Ovary (tissue), 9 donors: ENCODE data around the gene IGSF9B. TPM values are rescaled to one million over a fixed set of nuclear protein-coding genes. Genes with fewer than 3 reads are reported as not detected.

Experiments used
- DNase-seq, 5 donors: peaks; one replicate each; pipeline ENCODE4 v3.0.0-alpha.2; 2019 to 2020
- H3K27ac ChIP-seq, 2 donors: fragments of 200-600 bp; one replicate each; pipeline versions ENCODE4 v1.5.1 to v1.8.0; 2019 to 2022
- H3K27me3 ChIP-seq: fragments of 200-600 bp; one replicate; pipeline ENCODE4 v1.8.0; 2022
- H3K36me3 ChIP-seq: fragments of 200-600 bp; sonication (generic); one replicate; pipeline ENCODE4 v1.5.1; 2019
- H3K4me1 ChIP-seq: one replicate; pipeline ENCODE4 v1.8.1; 2013; ENCODE audit warnings: mild to moderate bottlenecking, moderate library complexity; ENCODE audit not compliant: insufficient read depth
- H3K4me3 ChIP-seq: fragments of 200-600 bp; sonication (generic); one replicate; pipeline ENCODE4 v1.5.1; 2017
- H3K9me3 ChIP-seq, 2 donors: fragments of 200-600 bp in 1 of 2; sonication (generic) in 1 of 2; one replicate each; pipeline versions ENCODE4 v1.5.1 to v1.8.1; 2013 to 2019; ENCODE audit warnings: mild to moderate bottlenecking in 1 of 2, moderate library complexity in 1 of 2
- CTCF ChIP-seq, 3 donors: fragments of 450-650 bp in 2 of 3; fragments of 200-600 bp in 1 of 3; IDR thresholded peaks; one replicate each; pipeline versions ENCODE4 v1.5.1 to v1.8.0; 2016 to 2022; ENCODE audit warnings: antibody characterized with exemption in 3 of 3, mild to moderate bottlenecking in 1 of 3
- EP300 ChIP-seq: sonication (generic); formaldehyde crosslinking; IDR thresholded peaks from one replicate; pipeline ENCODE4 v1.6.1; 2017; ENCODE audit warnings: antibody characterized with exemption
- POLR2A ChIP-seq: fragments of 450-650 bp; IDR thresholded peaks from one replicate; pipeline ENCODE4 v1.6.1; 2017; ENCODE audit warnings: antibody characterized with exemption, mild to moderate bottlenecking, moderate library complexity
- WGBS, 3 donors: extraction: QIAGEN DNeasy Blood & Tissue Kit in 1 of 3; methylation state at CpG; one replicate each; pipeline versions ENCODE4 v1.1.5 to v1.1.7; 2013 to 2017; 5-methylcytosine and 5-hydroxymethylcytosine counted together
- intact Hi-C, 4 donors: fragments of 100-400 bp; cut with DNase I; formaldehyde crosslinking; loops; one replicate each; pipeline versions ENCODE4 v1.11.0 to v1.15.1; 2022 to 2023
- polyA plus RNA-seq, 2 donors: library from polyadenylated mRNA; stranded (reverse); fragments of 200-250 nt in 1 of 2; fragments of 350-450 nt in 1 of 2; fragmentation: Illumina TruSeq in 1 of 2; extraction: RNeasy Lipid Tissue Mini Kit (QIAGEN cat#74804) in 1 of 2; gene quantifications; one replicate each; pipeline ENCODE4 v1.2.3, GENCODE V29; 2013 to 2014
- total RNA-seq, 7 donors: library from RNA; depleted of rRNA in 2 of 7; stranded (reverse); fragments of >200 nt in 2 of 7; fragmentation: NEBNext Ultra II Directional in 3 of 7; extraction: Animal tissue kit (Norgen Biotek cat#: 25700) in 3 of 7; gene quantifications; one replicate each; pipeline versions ENCODE4 v1.1.0 to v1.2.4, GENCODE V29; 2016 to 2023
- donor health status: DM: no; HTN: no; CAD: no; lungs with moderate emphysema.
- donor health status: DM: no; HTN: no; CAD: no.
- donor health status: Bipolar disorder and iron deficiency.
- donor health status: DM: yes; HTN: yes; CAD: no.
- donor health status: DM: no; HTN: no; CAD: no.
- donor health status: DM: yes; HTN: yes; CAD: no.

IGSF9B gene
- total and polyA plus RNA-seq, 9 donors, result 0.48 to 15.4 (median 4.7) TPM

- WGBS, 3 donors, result 58 to 68% (median 67%) methylated on average over 5 of the region's 5 CpGs
- H3K4me1 ChIP-seq, result no peaks in the 10 kb centered on the region
- H3K36me3 ChIP-seq, result no peaks in the 10 kb centered on the region
- intact Hi-C loops, result no loop called here
- no peak overlapping the region for H3K27ac ChIP-seq
- TF ChIP-seq EP300 (no peak), CTCF (IDR thresholded peaks at IDR 0.05) (no peak), POLR2A (no peak)
- DNase-seq, result no peak
- H3K4me3 ChIP-seq, result no peak overlapping the region
- no peaks in the 10 kb centered on the region for H3K27me3 ChIP-seq
- no peaks in the 10 kb centered on the region for H3K9me3 ChIP-seq
Measured at GRCh38 chr11:133981156-133981555, 24.4 kb upstream of the IGSF9B start.

GRCh38 chr11:133980665-133981064 lies 23.9 kb upstream of the IGSF9B start:
- Histone ChIP-seq H3K9me3 (no peaks in the 10 kb centered on the region), H3K27me3 (no peaks in the 10 kb centered on the region), H3K27ac (no peak overlapping the region), H3K4me1 (no peaks in the 10 kb centered on the region), H3K36me3 (no peaks in the 10 kb centered on the region), H3K4me3 (no peak overlapping the region)
- TF ChIP-seq CTCF (IDR thresholded peaks at IDR 0.05) (no peak), EP300 (no peak), POLR2A (no peak)
- WGBS, 3 donors, result 43 to 45% (median 45%) methylated on average over 9 of the region's 9 CpGs
- intact Hi-C loops, result no loop called here
- DNase-seq, result no peak

GRCh38 chr11:133978794-133979193 lies 22.0 kb upstream of the IGSF9B start:
- H3K4me1 ChIP-seq, result no peaks in the 10 kb centered on the region
- H3K9me3 ChIP-seq, result no peaks in the 10 kb centered on the region
- no peaks in the 10 kb centered on the region for H3K27me3 ChIP-seq
- no peak overlapping the region for H3K4me3 ChIP-seq
- TF ChIP-seq POLR2A (no peak), CTCF (IDR thresholded peaks at IDR 0.05) (no peak), EP300 (no peak)
- whole genome bisulfite sequencing, 3 donors, result 84 to 90% (median 85%) methylated on average over 2 of the region's 2 CpGs
- no peaks in the 10 kb centered on the region for H3K36me3 ChIP-seq
- intact Hi-C loops, result no loop called here
- H3K27ac ChIP-seq, result no peak overlapping the region
- no peak for DNase-seq

GRCh38 chr11:133977067-133977677 lies 20.4 kb upstream of the IGSF9B start:
- H3K4me3 ChIP-seq, result no peak overlapping the region
- intact Hi-C loops, result no loop called here
- no peak overlapping the region for H3K27ac ChIP-seq
- TF ChIP-seq EP300, result no peak
- no peak for TF ChIP-seq CTCF (IDR thresholded peaks at IDR 0.05)
- TF ChIP-seq POLR2A, result no peak
- no peak for DNase-seq
- WGBS, 3 donors, result 59 to 72% (median 66%) methylated on average over 9 to 10 of the region's 10 CpGs
- H3K4me1 ChIP-seq, result no peaks in the 10 kb centered on the region
- no peaks in the 10 kb centered on the region for H3K9me3 ChIP-seq
- H3K36me3 ChIP-seq, result no peaks in the 10 kb centered on the region
- H3K27me3 ChIP-seq, result no peaks in the 10 kb centered on the region
